Tibial nerve (tissue), 4 donors: ENCODE data around the gene UTP4. TPM values are rescaled to one million over a fixed set of nuclear protein-coding genes. Genes with fewer than 3 reads are reported as not detected.

Source experiments
- DNase-seq, 2 donors: peaks; one replicate each; pipeline ENCODE4 v3.0.0-alpha.2; 2019; ENCODE audit warnings: low spot score in 2 of 2
- H3K27ac ChIP-seq, 4 donors: fragments of 200-600 bp; sonication (generic) in 3 of 4; one replicate each; pipeline ENCODE4 v1.5.1; 2017 to 2019; ENCODE audit warnings: mild to moderate bottlenecking in 1 of 4
- H3K27me3 ChIP-seq, 2 donors: fragments of 200-600 bp; sonication (generic) in 1 of 2; one replicate each; pipeline versions ENCODE4 v1.5.1 to v1.6.0; 2017 to 2019
- H3K36me3 ChIP-seq, 3 donors: fragments of 200-600 bp; sonication (generic); one replicate each; pipeline ENCODE4 v1.5.1; 2018 to 2019
- H3K4me1 ChIP-seq, 4 donors: fragments of 200-600 bp; sonication (generic) in 3 of 4; one replicate each; pipeline ENCODE4 v1.5.1; 2017 to 2019
- H3K4me3 ChIP-seq, 4 donors: fragments of 200-600 bp; sonication (generic) in 3 of 4; one replicate each; pipeline ENCODE4 v1.5.1; 2017 to 2019; ENCODE audit warnings: mild to moderate bottlenecking in 1 of 4, moderate library complexity in 1 of 4
- H3K9me3 ChIP-seq, 4 donors: fragments of 200-600 bp; sonication (generic) in 3 of 4; one replicate each; pipeline ENCODE4 v1.5.1; 2017 to 2019
- EP300 ChIP-seq, 2 donors: sonication (generic); formaldehyde crosslinking; IDR thresholded peaks; one replicate each; pipeline ENCODE4 v1.6.1; 2017; ENCODE audit warnings: antibody characterized with exemption in 2 of 2, mild to moderate bottlenecking in 1 of 2
- POLR2A ChIP-seq, 2 donors: fragments of 450-650 bp; IDR thresholded peaks; one replicate each; pipeline ENCODE4 v1.6.1; 2017; ENCODE audit warnings: antibody characterized with exemption in 2 of 2, mild to moderate bottlenecking in 2 of 2, moderate library complexity in 2 of 2
- WGBS, 2 donors: methylation state at CpG; one replicate each; pipeline ENCODE4 v1.1.5; 2018; 5-methylcytosine and 5-hydroxymethylcytosine counted together
- total RNA-seq, 4 donors: library from RNA; depleted of rRNA; stranded (reverse); fragments of >200 nt; gene quantifications; one replicate each; pipeline ENCODE4 v1.1.0, GENCODE V29; 2016
- TF ChIP-seq, protein P1 (sequence below), 5 experiments: fragments of 200-600 bp in 3 of 5; fragments of 450-650 bp in 2 of 5; sonication (generic) in 3 of 5; IDR thresholded peaks; one replicate each; pipeline ENCODE4 v1.5.1; 2016 to 2019; ENCODE audit warnings: antibody characterized with exemption in 5 of 5, mild to moderate bottlenecking in 3 of 5, moderate library complexity in 2 of 5

The UTP4 gene
- total RNA-seq, 4 donors from 2014 or later: 17.6 to 48.0 (median 24.1) TPM

DNA sequence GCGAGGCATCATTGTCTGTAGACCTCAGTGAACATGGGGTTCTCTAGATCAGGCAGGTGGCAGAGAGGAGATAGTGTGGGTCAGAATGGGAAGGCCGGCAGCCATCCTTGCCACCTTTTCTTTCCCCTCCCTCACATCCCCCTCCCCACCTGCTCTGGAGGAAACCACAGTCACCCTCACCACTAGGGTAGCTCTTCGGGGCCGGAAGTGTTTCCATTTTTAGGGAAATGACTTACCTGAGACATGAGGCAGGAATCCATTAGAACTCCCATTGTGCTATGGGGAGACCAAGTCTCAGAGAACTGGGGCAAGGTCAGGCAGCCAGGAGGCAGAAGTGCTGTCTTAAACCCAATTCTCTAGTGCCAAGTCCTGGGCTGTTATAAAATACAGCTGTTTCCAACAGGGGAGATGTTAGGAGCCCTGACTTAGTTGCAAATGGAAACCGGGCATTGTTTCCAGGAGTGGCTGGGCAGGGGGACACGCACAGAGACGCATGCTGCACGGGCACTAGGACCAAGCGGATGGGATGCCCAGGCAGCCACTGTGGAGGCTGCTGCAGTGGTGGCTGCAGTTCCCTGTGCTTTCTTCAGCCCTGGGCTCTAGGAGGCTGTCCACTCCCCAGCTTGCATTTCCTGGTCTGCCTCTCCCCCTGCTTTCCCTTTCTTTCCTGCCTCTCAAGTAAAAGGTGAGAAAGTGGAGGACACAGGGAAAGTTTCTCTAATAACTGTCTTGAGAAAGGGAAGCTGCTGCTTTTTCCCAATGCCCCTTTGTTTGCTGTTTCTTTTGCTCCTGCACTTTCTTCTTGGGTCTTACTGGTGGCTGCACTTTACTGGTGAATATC lies 24.2 kb upstream of the UTP4 start:
- Histone ChIP-seq H3K27ac (no peak overlapping the region), H3K4me3 (no peak overlapping the region), H3K9me3 (no peaks in the 10 kb centered on the region), H3K36me3 (peaks cover 0 to 42% (median 6%) of the 10 kb centered on the region in 3 donors), H3K27me3 (peaks cover 0 to 27% of the 10 kb centered on the region in 2 donors), H3K4me1 (peaks cover 0 to 34% (median 23%) of the 10 kb centered on the region in 4 donors)
- TF ChIP-seq POLR2A (IDR thresholded peaks at IDR 0.05) (no peak), EP300 (IDR thresholded peaks at IDR 0.05) (no peak)
- TF ChIP-seq, protein P1, sequence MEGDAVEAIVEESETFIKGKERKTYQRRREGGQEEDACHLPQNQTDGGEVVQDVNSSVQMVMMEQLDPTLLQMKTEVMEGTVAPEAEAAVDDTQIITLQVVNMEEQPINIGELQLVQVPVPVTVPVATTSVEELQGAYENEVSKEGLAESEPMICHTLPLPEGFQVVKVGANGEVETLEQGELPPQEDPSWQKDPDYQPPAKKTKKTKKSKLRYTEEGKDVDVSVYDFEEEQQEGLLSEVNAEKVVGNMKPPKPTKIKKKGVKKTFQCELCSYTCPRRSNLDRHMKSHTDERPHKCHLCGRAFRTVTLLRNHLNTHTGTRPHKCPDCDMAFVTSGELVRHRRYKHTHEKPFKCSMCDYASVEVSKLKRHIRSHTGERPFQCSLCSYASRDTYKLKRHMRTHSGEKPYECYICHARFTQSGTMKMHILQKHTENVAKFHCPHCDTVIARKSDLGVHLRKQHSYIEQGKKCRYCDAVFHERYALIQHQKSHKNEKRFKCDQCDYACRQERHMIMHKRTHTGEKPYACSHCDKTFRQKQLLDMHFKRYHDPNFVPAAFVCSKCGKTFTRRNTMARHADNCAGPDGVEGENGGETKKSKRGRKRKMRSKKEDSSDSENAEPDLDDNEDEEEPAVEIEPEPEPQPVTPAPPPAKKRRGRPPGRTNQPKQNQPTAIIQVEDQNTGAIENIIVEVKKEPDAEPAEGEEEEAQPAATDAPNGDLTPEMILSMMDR (IDR thresholded peaks at IDR 0.05): no peak
- DNase-seq: no peak
- 59 to 63% methylated on average over 9 of the region's 9 CpGs for WGBS, 2 donors

DNA sequence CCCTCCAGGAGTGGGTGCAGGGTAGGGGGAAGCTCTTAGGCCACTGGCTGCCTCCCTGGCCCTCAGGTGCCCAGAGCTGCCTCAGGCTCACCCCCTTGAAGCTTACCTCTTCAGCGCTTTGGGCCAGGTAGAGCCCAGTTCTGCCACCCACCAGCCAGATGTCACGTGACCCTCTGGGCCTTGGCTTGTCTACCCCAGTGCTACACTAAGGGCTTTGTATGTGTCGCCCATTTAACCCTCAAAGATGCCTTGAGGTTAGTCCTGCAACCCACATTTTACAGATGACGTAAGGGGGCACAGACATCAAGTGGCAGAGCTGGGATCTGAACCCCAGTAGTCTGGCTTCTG lies 23.6 kb upstream of the UTP4 start:
- H3K27me3 ChIP-seq: peaks cover 0 to 27% of the 10 kb centered on the region in 2 donors
- no peak for TF ChIP-seq POLR2A (IDR thresholded peaks at IDR 0.05)
- TF ChIP-seq, protein P1 (IDR thresholded peaks at IDR 0.05): no peak
- no peak for TF ChIP-seq EP300 (IDR thresholded peaks at IDR 0.05)
- 78 to 94% methylated on average over 4 of the region's 4 CpGs for WGBS, 2 donors
- peaks cover 0 to 48% (median 6%) of the 10 kb centered on the region in 3 donors for H3K36me3 ChIP-seq
- DNase-seq: no peak
- H3K27ac ChIP-seq: no peak overlapping the region
- H3K4me3 ChIP-seq: no peak overlapping the region
- H3K4me1 ChIP-seq: peaks cover 0 to 34% (median 23%) of the 10 kb centered on the region in 4 donors
- H3K9me3 ChIP-seq: no peaks in the 10 kb centered on the region

GRCh38 chr16:69109486-69110270 lies 22.8 kb upstream of the UTP4 start:
- H3K36me3 ChIP-seq: peaks cover 0 to 56% (median 6%) of the 10 kb centered on the region in 3 donors
- H3K27me3 ChIP-seq: peaks cover 0 to 27% of the 10 kb centered on the region in 2 donors
- 94% methylated on average over 28 to 45 of the region's 48 CpGs for WGBS, 2 donors
- no peak for DNase-seq
- no peak for TF ChIP-seq EP300 (IDR thresholded peaks at IDR 0.05)
- TF ChIP-seq, protein P1 (IDR thresholded peaks at IDR 0.05): no peak
- TF ChIP-seq POLR2A (IDR thresholded peaks at IDR 0.05): no peak
- H3K9me3 ChIP-seq: no peaks in the 10 kb centered on the region
- peaks cover 0 to 34% (median 23%) of the 10 kb centered on the region in 4 donors for H3K4me1 ChIP-seq
- no peak overlapping the region for H3K27ac ChIP-seq
- no peak overlapping the region for H3K4me3 ChIP-seq

- Histone ChIP-seq H3K36me3 (peaks cover 0 to 63% (median 6%) of the 10 kb centered on the region in 3 donors), H3K4me1 (peaks cover 0 to 30% (median 22%) of the 10 kb centered on the region in 4 donors), H3K4me3 (no peak overlapping the region), H3K27me3 (peaks cover 0 to 24% of the 10 kb centered on the region in 2 donors), H3K9me3 (no peaks in the 10 kb centered on the region), H3K27ac (no peak overlapping the region)
- 88 to 91% methylated on average over 7 of the region's 7 CpGs for WGBS, 2 donors
- TF ChIP-seq EP300 (IDR thresholded peaks at IDR 0.05) (no peak), POLR2A (IDR thresholded peaks at IDR 0.05) (no peak)
- TF ChIP-seq, protein P1 (IDR thresholded peaks at IDR 0.05): no peak
- DNase-seq: no peak
These were observed 22.0 kb upstream of the UTP4 start for GRCh38 chr16:69110406-69110805.
